MM.1S (cell line): ENCODE results near the gene CEP164.

ENCODE experiments used
- CTCF ChIP-seq: fragments of 300-600 bp; sonication (generic); IDR thresholded peaks from 2 replicates; pipeline ENCODE4 v1.5.1; 2016; ENCODE audit warnings: antibody characterized with exemption, low read length, mixed read lengths
- EZH2 ChIP-seq: fragments of 300-600 bp; sonication (generic); optimal IDR thresholded peaks from 2 replicates; pipeline ENCODE3; 2017; ENCODE audit warnings: low read depth, mild to moderate bottlenecking, antibody characterized with exemption, low read length, mixed read lengths
- EZH2phosphoT487 ChIP-seq: fragments of 300-600 bp; sonication (generic); IDR thresholded peaks from 2 replicates; pipeline ENCODE4 v1.6.1; 2018; ENCODE audit warnings: antibody characterized with exemption, low read length

DNA sequence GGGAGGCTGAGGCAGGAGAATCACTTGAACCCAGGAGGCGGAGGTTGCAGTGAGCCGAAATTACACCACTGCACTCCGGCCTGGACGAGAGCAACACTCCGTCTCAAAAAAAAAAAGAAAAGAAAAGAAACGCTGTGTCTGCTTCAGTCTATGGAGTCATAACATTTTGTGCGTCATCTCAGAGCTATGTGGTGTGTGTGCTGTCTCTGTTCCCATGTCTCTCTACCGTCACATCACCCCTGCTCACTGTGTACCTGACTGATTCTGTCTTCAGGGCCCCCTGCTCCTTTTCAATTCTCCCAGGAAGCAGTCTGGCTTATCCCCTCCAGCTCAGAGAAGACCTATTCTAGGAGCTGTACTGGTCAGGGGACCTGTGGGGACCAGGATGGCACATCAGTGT lies 29.5 kb upstream of the CEP164 start:
- TF ChIP-seq CTCF (no peak), EZH2phosphoT487 (no peak), EZH2 (no peak)
